Duodenal mucosa (tissue), 2 donors: ENCODE measurements around the gene IL34.

ENCODE experiments used
- H3K27ac ChIP-seq: one replicate; pipeline ENCODE4 v1.7.0; 2013; ENCODE audit warnings: low read depth, low read length
- H3K27me3 ChIP-seq, 2 donors: one replicate each; pipeline ENCODE4 v1.7.0; 2013; ENCODE audit warnings: low read length in 2 of 2, control low read depth in 1 of 2; ENCODE audit not compliant: insufficient read depth in 2 of 2, control insufficient read depth in 1 of 2
- H3K36me3 ChIP-seq, 2 donors: one replicate each; pipeline ENCODE4 v1.7.0; 2013; ENCODE audit warnings: low read length in 2 of 2, control low read depth in 1 of 2; ENCODE audit not compliant: insufficient read depth in 2 of 2, control insufficient read depth in 1 of 2
- H3K4me1 ChIP-seq, 2 donors: one replicate each; pipeline ENCODE4 v1.7.0; 2013; ENCODE audit warnings: low read length in 2 of 2, control low read depth in 1 of 2; ENCODE audit not compliant: insufficient read depth in 2 of 2, control insufficient read depth in 1 of 2
- H3K4me3 ChIP-seq, 2 donors: one replicate each; pipeline ENCODE4 v1.7.0; 2013; ENCODE audit warnings: low read length in 2 of 2, low read depth in 1 of 2
- H3K9ac ChIP-seq, 2 donors: one replicate each; pipeline ENCODE4 v1.7.0; 2013; ENCODE audit warnings: low read length in 2 of 2, low read depth in 1 of 2
- H3K9me3 ChIP-seq, 2 donors: one replicate each; pipeline ENCODE4 v1.7.0; 2013; ENCODE audit warnings: low read length in 2 of 2, control low read depth in 1 of 2; ENCODE audit not compliant: control insufficient read depth in 1 of 2

Gene IL34

GRCh38 chr16:70689970-70690891 is 43.9 kb downstream of the IL34 start:
- H3K9me3 ChIP-seq: no peaks in the 10 kb centered on the region
- H3K27ac ChIP-seq: no peak overlapping the region
- H3K9ac ChIP-seq: no peak overlapping the region
- no peaks in the 10 kb centered on the region for H3K27me3 ChIP-seq
- no peak overlapping the region for H3K4me3 ChIP-seq
- peaks cover 46 to 70% of the 10 kb centered on the region in 2 donors for H3K4me1 ChIP-seq
- H3K36me3 ChIP-seq: no peaks in the 10 kb centered on the region

- peak overlapping the region; percentile 74 for H3K27ac ChIP-seq
Measured at GRCh38 chr16:70691223-70692129, 45.1 kb downstream of the IL34 start.

GRCh38 chr16:70692130-70692872 is 45.9 kb downstream of the IL34 start:
- Histone ChIP-seq H3K27ac (peak overlapping the region; percentile 74), H3K36me3 (no peaks in the 10 kb centered on the region), H3K9ac (no peak overlapping the region), H3K9me3 (no peaks in the 10 kb centered on the region), H3K27me3 (no peaks in the 10 kb centered on the region), H3K4me1 (peaks cover 53 to 81% of the 10 kb centered on the region in 2 donors), H3K4me3 (no peak overlapping the region)

More at GRCh38 chr16:70691223-70692129, 45.1 kb downstream of the IL34 start:
- peaks cover 53 to 79% of the 10 kb centered on the region in 2 donors for H3K4me1 ChIP-seq
- H3K4me3 ChIP-seq: no peak overlapping the region
- no peak overlapping the region for H3K9ac ChIP-seq
- H3K27me3 ChIP-seq: no peaks in the 10 kb centered on the region
- H3K36me3 ChIP-seq: no peaks in the 10 kb centered on the region
- no peaks in the 10 kb centered on the region for H3K9me3 ChIP-seq

- Histone ChIP-seq H3K4me3 (no peak overlapping the region), H3K9ac (no peak overlapping the region), H3K27ac (peak overlapping the region; percentile 74), H3K36me3 (no peaks in the 10 kb centered on the region), H3K9me3 (no peaks in the 10 kb centered on the region), H3K4me1 (peaks cover 53 to 81% of the 10 kb centered on the region in 2 donors), H3K27me3 (no peaks in the 10 kb centered on the region)
Measured at GRCh38 chr16:70692873-70693671, 46.7 kb downstream of the IL34 start.

- peaks cover 0 to 3% of the 10 kb centered on the region in 2 donors for H3K36me3 ChIP-seq
- no peaks in the 10 kb centered on the region for H3K27me3 ChIP-seq
- no peak overlapping the region for H3K4me3 ChIP-seq
- no peaks in the 10 kb centered on the region for H3K9me3 ChIP-seq
- H3K27ac ChIP-seq: no peak overlapping the region
- H3K4me1 ChIP-seq: peaks cover 42 to 69% of the 10 kb centered on the region in 2 donors
- no peak overlapping the region for H3K9ac ChIP-seq
Measured at GRCh38 chr16:70694088-70694867, 47.9 kb downstream of the IL34 start.

- Histone ChIP-seq H3K27me3 (no peaks in the 10 kb centered on the region), H3K4me1 (peaks cover 42 to 63% of the 10 kb centered on the region in 2 donors), H3K9me3 (no peaks in the 10 kb centered on the region), H3K9ac (no peak overlapping the region), H3K36me3 (peaks cover 0 to 9% of the 10 kb centered on the region in 2 donors), H3K4me3 (no peak overlapping the region), H3K27ac (no peak overlapping the region)
Measured at GRCh38 chr16:70694868-70695218, 48.5 kb downstream of the IL34 start.

GRCh38 chr16:70695331-70696070 is 49.1 kb downstream of the IL34 start:
- Histone ChIP-seq H3K27me3 (no peaks in the 10 kb centered on the region), H3K4me1 (peaks cover 38 to 58% of the 10 kb centered on the region in 2 donors), H3K9ac (no peak overlapping the region), H3K9me3 (no peaks in the 10 kb centered on the region), H3K4me3 (peak overlapping the region; percentile 12 to 13), H3K27ac (no peak overlapping the region), H3K36me3 (peaks cover 0 to 9% of the 10 kb centered on the region in 2 donors)

- Histone ChIP-seq H3K4me3 (no peak overlapping the region), H3K36me3 (peaks cover 0 to 9% of the 10 kb centered on the region in 2 donors), H3K27ac (no peak overlapping the region), H3K27me3 (no peaks in the 10 kb centered on the region), H3K4me1 (peaks cover 31 to 49% of the 10 kb centered on the region in 2 donors), H3K9ac (no peak overlapping the region), H3K9me3 (no peaks in the 10 kb centered on the region)
Measured at GRCh38 chr16:70696355-70696754, 50.0 kb downstream of the IL34 start.
